Measurements from ENCODE around the gene TCF12. TPM values are rescaled to one million over a fixed set of nuclear protein-coding genes. Genes with fewer than 3 reads are reported as not detected.
"Not testable (repeated sequence)": the region's sequence is repeated elsewhere in the genome, so short reads cannot be mapped to it uniquely, and the experiment has no call there.

The TCF12 gene
- total RNA-seq, 1 donor, result 119 TPM

DNA sequence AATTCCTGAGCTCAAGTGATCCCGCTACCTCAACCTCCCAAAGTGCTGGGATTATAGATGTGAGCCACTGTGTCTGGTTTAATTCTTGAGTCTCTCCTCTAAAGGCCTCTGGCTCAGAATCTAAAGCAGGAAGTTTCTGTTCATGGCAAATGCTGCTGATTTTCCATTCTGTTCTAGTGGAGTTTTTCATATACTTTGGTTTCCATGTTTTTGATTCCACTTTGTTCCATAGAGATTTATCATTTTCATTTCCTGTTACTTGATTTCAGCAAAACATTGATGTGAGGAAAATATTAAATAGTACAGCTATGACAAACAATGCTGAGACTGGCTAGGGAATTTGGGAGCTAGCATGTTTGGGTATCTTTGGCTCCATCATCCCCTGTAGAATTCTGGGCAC, 205.6 kb downstream of the TCF12 start:
- no peak for DNase-seq (ENCODE audit: low read depth in 2 of 3, low spot score in 2 of 3)

GRCh38 chr15:57129064-57129463, 210.6 kb downstream of the TCF12 start:
- DNase-seq (ENCODE audit: low read depth in 2 of 3, low spot score in 2 of 3), result no peak

DNA sequence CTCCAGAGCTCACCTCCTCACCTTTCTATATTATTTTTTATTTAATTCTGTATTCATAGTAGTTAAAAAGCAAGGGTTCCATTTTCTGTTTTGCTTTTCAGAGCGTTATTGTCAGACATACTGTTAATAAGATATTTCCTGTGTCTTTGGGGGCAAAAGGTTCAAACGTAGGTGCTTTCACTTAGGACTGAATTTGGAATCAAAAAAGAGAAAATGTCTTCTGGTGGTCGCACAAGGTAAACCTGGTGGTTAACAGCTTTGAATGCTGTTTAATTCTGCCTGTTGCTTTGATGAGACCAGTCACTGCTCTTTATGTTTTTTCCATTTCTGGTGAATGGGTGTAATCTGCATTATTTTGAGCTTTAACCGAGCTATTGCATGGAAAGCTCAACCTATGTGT, 212.5 kb downstream of the TCF12 start:
- DNase-seq (ENCODE audit: low read depth in 2 of 3, low spot score in 2 of 3), result no peak

DNA sequence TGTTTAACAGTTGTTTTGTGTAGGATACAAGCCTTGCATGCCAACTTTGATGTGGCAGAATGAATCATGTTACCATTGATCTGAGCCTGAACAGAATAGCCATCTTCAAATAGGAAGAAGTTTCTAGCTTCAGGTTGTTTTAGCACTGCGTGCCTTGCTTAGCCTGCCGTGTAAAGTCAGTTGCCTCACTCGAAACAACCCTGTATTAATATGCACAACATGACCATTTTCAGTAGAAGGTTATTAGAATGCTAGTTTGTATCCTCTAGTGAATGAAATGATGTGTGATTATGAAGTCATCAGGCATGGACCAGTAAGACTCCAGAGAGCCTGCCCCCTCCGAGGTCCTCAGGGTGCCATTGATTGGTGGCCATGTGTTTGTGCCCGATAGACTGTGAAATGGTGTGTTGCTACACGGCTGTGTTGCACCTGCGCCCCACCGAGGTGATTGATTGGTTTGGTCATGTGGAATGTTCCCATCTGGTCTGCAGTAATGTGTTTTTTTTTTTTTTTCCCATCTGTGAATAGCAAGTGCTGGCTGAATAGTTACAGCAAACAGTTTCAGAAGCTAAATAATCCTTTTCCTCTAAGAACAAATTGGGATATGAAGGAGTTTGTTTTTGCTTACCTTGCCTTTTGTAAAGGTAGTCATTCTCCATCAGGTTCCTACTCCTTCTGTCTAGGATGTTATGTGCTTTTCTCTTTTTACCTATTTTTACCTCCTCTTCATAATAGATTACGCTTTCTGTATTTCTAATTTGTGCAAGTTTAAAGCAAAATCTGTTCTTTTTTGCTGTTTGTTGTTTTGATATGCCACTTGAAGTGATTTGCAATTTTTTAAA, 214.9 kb downstream of the TCF12 start:
- peak in 1 of 3 donors; percentile 31 for DNase-seq (ENCODE audit: low read depth in 2 of 3, low spot score in 2 of 3)

DNA sequence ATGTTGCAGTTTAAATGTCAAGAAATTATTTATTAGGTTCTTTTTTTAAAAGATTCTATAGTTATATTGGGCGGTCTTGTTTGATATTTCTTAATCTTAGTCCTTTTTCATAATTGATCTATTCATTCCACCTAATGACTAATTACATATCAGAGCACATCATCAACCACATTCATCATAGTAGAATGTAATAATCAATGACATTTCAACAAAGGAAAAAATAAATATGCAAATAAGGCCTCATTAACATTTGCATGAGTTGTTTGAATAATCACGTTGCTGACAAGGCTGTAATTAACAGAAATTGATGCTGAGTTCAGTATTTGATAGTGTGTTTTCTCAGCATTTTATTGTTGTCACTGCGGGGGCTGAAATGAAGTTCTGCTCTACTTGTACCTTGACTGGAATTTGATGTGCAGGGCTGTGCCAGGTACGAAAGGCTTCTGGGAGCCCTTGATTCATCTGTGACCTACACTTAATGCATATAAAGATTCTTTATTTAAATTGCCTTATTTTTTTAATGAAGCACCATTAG, 215.7 kb downstream of the TCF12 start:
- DNase-seq (ENCODE audit: low read depth in 2 of 3, low spot score in 2 of 3), result no peak

GRCh38 chr15:57134851-57135250, 216.4 kb downstream of the TCF12 start:
- no peak for DNase-seq (ENCODE audit: low read depth in 2 of 3, low spot score in 2 of 3)

DNA sequence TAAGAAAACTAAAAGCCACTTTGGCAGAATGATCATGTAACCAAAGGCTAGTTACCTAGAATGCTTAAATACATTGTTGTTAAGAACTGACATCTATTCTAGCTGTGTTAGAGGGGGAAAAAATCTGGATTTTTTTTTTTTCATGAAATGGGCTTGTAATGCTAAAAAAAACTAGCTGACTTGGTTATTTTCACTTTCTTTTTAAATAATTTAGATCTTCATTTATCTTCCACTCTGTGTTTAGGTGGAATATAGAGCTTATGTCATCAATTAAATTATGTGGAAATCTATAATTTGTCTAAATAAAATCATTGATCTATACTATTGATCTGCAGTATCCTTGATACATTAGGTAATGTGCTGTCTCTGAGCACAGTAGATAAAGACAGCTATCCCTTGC, 217.4 kb downstream of the TCF12 start:
- peak in 1 of 3 donors; percentile 12 for DNase-seq (ENCODE audit: low read depth in 2 of 3, low spot score in 2 of 3)

- DNase-seq (ENCODE audit: low read depth in 2 of 3, low spot score in 2 of 3), result peak in 2 of 3 donors; percentile 43
These were observed 219.9 kb downstream of the TCF12 start for GRCh38 chr15:57138349-57138788.

- DNase-seq (ENCODE audit: low read depth in 2 of 3, low spot score in 2 of 3), result no peak
These were observed 225.2 kb downstream of the TCF12 start for GRCh38 chr15:57143511-57144078.

DNA sequence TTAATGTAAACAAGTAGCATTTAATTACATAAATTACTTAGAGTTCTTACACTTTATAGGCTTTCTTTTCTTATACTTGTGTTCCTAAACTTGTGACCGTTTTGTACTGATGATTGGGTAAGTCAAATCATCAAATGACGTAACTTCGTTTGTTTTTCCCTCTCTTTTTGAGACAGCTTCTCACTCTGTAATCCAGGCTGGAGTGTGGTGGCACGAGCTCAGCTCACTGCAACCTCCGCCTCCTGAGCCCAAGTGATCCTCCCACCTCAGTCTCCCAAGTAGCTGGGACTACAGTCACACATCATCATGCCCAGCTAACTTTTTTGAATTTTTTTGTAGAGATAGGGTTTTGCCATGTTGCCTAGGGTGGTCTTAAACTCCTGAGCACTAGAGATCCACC, 226.0 kb downstream of the TCF12 start:
- DNase-seq (ENCODE audit: low read depth in 2 of 3, low spot score in 2 of 3), result no peak

GRCh38 chr15:57146506-57147201, 228.2 kb downstream of the TCF12 start:
- DNase-seq (ENCODE audit: low read depth in 2 of 3, low spot score in 2 of 3), result peak in 2 of 3 donors; percentile 42 to 77

DNA sequence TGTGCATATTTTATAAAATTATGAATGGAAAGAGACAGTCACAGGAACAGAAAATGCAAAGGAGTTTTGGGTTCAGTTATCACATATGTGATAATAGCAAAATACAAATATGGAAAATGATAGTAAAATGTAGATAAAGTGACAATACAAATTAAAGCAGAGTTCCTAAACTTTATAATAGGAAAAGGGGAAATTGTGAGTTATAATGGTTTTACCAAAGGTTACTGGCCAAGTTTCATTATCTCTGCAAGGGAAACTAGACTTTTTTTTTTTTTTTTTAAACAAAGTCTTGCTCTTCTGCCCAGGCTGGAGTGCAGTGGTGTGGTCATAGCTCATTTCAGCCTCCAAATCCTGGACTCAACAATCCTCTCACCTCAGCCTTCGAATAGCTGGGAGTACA, 229.2 kb downstream of the TCF12 start:
- no peak for DNase-seq (ENCODE audit: low read depth in 2 of 3, low spot score in 2 of 3)

DNA sequence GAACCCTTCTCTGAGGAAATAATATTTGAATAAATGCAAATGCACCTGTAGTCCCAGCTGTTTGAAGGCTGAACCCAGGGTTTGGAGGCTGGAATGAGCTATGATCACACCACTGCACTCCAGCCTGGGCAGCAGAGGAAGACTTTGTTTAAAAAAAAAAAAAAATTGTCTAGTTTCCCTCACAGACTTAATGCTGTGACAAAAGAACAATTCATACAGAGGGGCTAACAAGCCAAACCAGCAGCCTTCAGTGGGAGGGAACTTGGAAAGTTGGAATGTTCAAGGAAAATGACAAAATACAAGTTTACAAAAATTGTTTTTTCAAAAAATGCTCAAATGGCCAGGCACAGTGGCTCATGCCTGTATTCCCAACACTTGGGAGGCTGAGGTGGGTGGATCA, 229.8 kb downstream of the TCF12 start:
- DNase-seq (ENCODE audit: low read depth in 2 of 3, low spot score in 2 of 3), result no peak

- no peak for DNase-seq (ENCODE audit: low read depth in 2 of 3, low spot score in 2 of 3)
These were observed 230.8 kb downstream of the TCF12 start for GRCh38 chr15:57149196-57149595.

GRCh38 chr15:57150066-57150865, 231.8 kb downstream of the TCF12 start:
- no peak for DNase-seq (ENCODE audit: low read depth in 2 of 3, low spot score in 2 of 3)

DNA sequence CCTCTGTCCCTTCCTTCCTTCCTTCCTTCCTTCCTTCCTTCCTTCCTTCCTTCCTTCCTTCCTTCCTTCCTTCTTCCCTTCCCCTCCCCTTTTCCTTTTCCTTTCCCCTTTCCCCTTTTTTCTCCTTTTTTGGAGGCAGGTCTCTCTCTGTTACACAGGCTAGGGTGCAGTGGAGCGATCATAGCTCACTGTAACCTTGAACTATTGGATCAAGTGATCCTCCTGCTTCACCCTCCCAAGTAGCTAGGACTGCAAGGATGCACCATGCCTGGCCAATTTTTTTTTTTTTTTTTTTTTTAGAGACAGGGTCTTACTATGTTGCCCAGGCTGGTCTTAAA, 232.4 kb downstream of the TCF12 start:
- not testable (repeated sequence) for DNase-seq (ENCODE audit: low read depth in 2 of 3, low spot score in 2 of 3)

- no peak for DNase-seq (ENCODE audit: low read depth in 2 of 3, low spot score in 2 of 3)
These were observed 233.7 kb downstream of the TCF12 start for GRCh38 chr15:57152133-57152532.

- peak in 1 of 3 donors; percentile 6 for DNase-seq (ENCODE audit: low read depth in 2 of 3, low spot score in 2 of 3)
These were observed 234.5 kb downstream of the TCF12 start for GRCh38 chr15:57152666-57153539.

GRCh38 chr15:57156210-57156884, 237.9 kb downstream of the TCF12 start:
- no peak for DNase-seq (ENCODE audit: low read depth in 2 of 3, low spot score in 2 of 3)
